Measurements from ENCODE around the gene RANBP17.

DNA sequence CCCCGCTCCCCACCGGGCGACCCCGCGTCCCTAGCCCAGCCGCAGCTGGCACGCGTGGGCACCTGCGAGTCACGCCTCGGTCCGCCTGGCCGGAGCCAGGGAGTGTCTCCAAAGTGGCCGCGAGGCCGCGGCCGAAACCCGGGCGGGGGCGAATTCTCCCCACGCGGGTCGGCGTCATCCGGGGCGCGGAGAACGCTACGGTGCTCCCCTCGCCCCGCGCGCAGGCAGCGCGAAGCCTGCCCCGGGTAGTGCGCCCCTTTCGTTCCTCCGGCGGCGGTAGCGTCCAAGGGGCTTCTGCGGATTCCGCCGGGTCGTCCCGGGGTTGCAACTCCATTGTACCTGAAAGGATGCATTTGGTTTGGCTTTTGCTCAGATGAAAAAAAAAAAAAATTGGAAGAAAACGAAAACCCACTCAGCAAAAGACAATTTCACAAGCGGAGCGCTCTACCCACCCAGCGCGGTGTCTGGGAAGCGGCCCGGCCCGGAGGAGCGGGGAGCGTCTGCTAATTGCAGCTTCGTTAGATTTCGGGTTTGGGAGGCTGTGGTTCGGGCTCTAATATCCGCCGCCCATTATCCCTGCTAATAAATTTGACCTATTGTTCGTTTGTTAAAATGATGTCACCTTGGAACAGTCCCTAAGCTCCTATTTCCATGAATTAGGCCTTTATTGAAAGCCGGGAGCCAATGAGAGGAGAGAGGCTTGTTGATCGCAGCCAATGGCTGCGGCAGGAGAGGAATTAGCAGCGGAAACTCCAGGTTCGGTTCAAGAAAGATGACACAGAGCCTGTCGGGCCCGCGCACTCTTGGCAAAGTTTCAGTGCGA, 446.8 kb downstream of the RANBP17 start, which contains the start of gene TLX3:
- no peak for TF ChIP-seq RARB (CRISPR knock-in tag; IDR thresholded peaks at IDR 0.05)
- TF ChIP-seq GLIS3 (CRISPR knock-in tag; IDR thresholded peaks at IDR 0.05), result no peak
- TF ChIP-seq ZFP30 (CRISPR knock-in tag; IDR thresholded peaks at IDR 0.05), result no peak
- TF ChIP-seq ZFP3 (CRISPR knock-in tag; IDR thresholded peaks at IDR 0.05), result no peak
- TF ChIP-seq, protein P1, sequence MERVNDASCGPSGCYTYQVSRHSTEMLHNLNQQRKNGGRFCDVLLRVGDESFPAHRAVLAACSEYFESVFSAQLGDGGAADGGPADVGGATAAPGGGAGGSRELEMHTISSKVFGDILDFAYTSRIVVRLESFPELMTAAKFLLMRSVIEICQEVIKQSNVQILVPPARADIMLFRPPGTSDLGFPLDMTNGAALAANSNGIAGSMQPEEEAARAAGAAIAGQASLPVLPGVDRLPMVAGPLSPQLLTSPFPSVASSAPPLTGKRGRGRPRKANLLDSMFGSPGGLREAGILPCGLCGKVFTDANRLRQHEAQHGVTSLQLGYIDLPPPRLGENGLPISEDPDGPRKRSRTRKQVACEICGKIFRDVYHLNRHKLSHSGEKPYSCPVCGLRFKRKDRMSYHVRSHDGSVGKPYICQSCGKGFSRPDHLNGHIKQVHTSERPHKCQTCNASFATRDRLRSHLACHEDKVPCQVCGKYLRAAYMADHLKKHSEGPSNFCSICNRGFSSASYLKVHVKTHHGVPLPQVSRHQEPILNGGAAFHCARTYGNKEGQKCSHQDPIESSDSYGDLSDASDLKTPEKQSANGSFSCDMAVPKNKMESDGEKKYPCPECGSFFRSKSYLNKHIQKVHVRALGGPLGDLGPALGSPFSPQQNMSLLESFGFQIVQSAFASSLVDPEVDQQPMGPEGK (CRISPR knock-in tag; IDR thresholded peaks at IDR 0.05; ENCODE audit: borderline replicate concordance), result no peak
- no peak for TF ChIP-seq CSDC2 (CRISPR knock-in tag; IDR thresholded peaks at IDR 0.05)

Data from SK-N-SH treated with all-trans-retinoic acid at 6 μM for 48 hours (cell line).